HG02852 (cell line): Measurements from ENCODE around the gene SCMH1.

ENCODE experiments used
- ATAC-seq: cut with Tn5 transposase; IDR thresholded peaks from one replicate; pipeline ENCODE4 v1.9.1; 2021; ENCODE audit warnings: mild to moderate bottlenecking, moderate library complexity; ENCODE audit not compliant: unreplicated experiment

Gene SCMH1

GRCh38 chr1:41241749-41242341 is at the start of gene SCMH1:
Gene SCMH1, minus strand, starts transcription at chr1:41242306. Its CDS starts 56,173 bp downstream, at chr1:41186133.
- ATAC-seq: peak; percentile 44

GRCh38 chr1:41291195-41291594 is 49.1 kb upstream of the SCMH1 start:
- ATAC-seq: no peak

GRCh38 chr1:41289196-41289595 is 47.1 kb upstream of the SCMH1 start:
- ATAC-seq: no peak

- no peak for ATAC-seq
Measured at GRCh38 chr1:41286992-41287391, 44.9 kb upstream of the SCMH1 start.

- no peak for ATAC-seq
Measured at GRCh38 chr1:41286486-41286885, 44.4 kb upstream of the SCMH1 start.

GRCh38 chr1:41285818-41286217 is 43.7 kb upstream of the SCMH1 start:
- ATAC-seq: no peak

- ATAC-seq: no peak
Measured at GRCh38 chr1:41284121-41284520, 42.0 kb upstream of the SCMH1 start.

- no peak for ATAC-seq
Measured at GRCh38 chr1:41282679-41283317, 40.7 kb upstream of the SCMH1 start.

- ATAC-seq: no peak
Measured at GRCh38 chr1:41281334-41281733, 39.2 kb upstream of the SCMH1 start.

GRCh38 chr1:41280202-41281032 is 38.3 kb upstream of the SCMH1 start:
- no peak for ATAC-seq

GRCh38 chr1:41278076-41278475 is 36.0 kb upstream of the SCMH1 start:
- no peak for ATAC-seq

GRCh38 chr1:41277371-41277975 is 35.4 kb upstream of the SCMH1 start:
- ATAC-seq: no peak

- no peak for ATAC-seq
Measured at GRCh38 chr1:41275831-41276230, 33.7 kb upstream of the SCMH1 start.

GRCh38 chr1:41274752-41275545 is 32.8 kb upstream of the SCMH1 start:
- no peak for ATAC-seq

- no peak for ATAC-seq
Measured at GRCh38 chr1:41272601-41273000, 30.5 kb upstream of the SCMH1 start.

- no peak for ATAC-seq
Measured at GRCh38 chr1:41268154-41268770, 26.2 kb upstream of the SCMH1 start.

- ATAC-seq: no peak
Measured at GRCh38 chr1:41261926-41262618, 20.0 kb upstream of the SCMH1 start.

GRCh38 chr1:41260768-41261167 is 18.7 kb upstream of the SCMH1 start:
- no peak for ATAC-seq

GRCh38 chr1:41259221-41259620 is 17.1 kb upstream of the SCMH1 start:
- no peak for ATAC-seq

GRCh38 chr1:41255978-41256377 is 13.9 kb upstream of the SCMH1 start:
- ATAC-seq: no peak
